Tibial artery (tissue), 4 donors: ENCODE data around the gene TTC7B.

Source experiments
- DNase-seq, 2 donors: peaks; one replicate each; pipeline ENCODE4 v3.0.0-alpha.2; 2019
- H3K27ac ChIP-seq, 2 donors: fragments of 200-600 bp; sonication (generic) in 1 of 2; 1 replicate in 1 of 2; 2 replicates in 1 of 2; pipeline ENCODE4 v1.5.1; 2018 to 2019; ENCODE audit warnings: mild to moderate bottlenecking in 1 of 2
- H3K27me3 ChIP-seq, 2 donors: fragments of 200-600 bp; sonication (generic) in 1 of 2; one replicate each; pipeline versions ENCODE4 v1.5.1 to v1.6.0; 2016 to 2019
- H3K36me3 ChIP-seq, 3 donors: fragments of 200-600 bp; sonication (generic) in 2 of 3; one replicate each; pipeline ENCODE4 v1.5.1; 2016 to 2019; ENCODE audit warnings: mild to moderate bottlenecking in 2 of 3
- H3K4me1 ChIP-seq, 4 donors: fragments of 200-600 bp; sonication (generic) in 2 of 4; 1 replicate in 3 of 4; 2 replicates in 1 of 4; pipeline ENCODE4 v1.5.1; 2016 to 2019
- H3K4me3 ChIP-seq, 2 donors: fragments of 200-600 bp; sonication (generic) in 1 of 2; 1 replicate in 1 of 2; 2 replicates in 1 of 2; pipeline ENCODE4 v1.5.1; 2018 to 2019; ENCODE audit warnings: mild to moderate bottlenecking in 2 of 2
- H3K9me3 ChIP-seq, 3 donors: fragments of 200-600 bp; sonication (generic) in 1 of 3; one replicate each; pipeline ENCODE4 v1.5.1; 2016 to 2019
- CTCF ChIP-seq, 2 experiments: fragments of 200-600 bp in 1 of 2; fragments of 450-650 bp in 1 of 2; IDR thresholded peaks; one replicate each; pipeline ENCODE4 v1.5.1; 2017 to 2019; ENCODE audit warnings: antibody characterized with exemption in 2 of 2, mild to moderate bottlenecking in 1 of 2, moderate library complexity in 1 of 2
- intact Hi-C: fragments of 100-400 bp; cut with DNase I; formaldehyde crosslinking; loops from one replicate; pipeline ENCODE4 v1.15.0; 2023; ENCODE audit warnings: low total_unique reads

TTC7B gene

GRCh38 chr14:90851327-90852036 is 35.3 kb upstream of the TTC7B start:
- Histone ChIP-seq H3K4me1 (no peaks in the 10 kb centered on the region), H3K27ac (no peak overlapping the region), H3K36me3 (peaks cover 0 to 4% (median 0%) of the 10 kb centered on the region in 3 donors), H3K9me3 (no peaks in the 10 kb centered on the region), H3K4me3 (no peak overlapping the region), H3K27me3 (no peaks in the 10 kb centered on the region)
- intact Hi-C loops, result no loop called here
- DNase-seq, result no peak
- TF ChIP-seq CTCF (IDR thresholded peaks at IDR 0.05), result no peak

- no peak overlapping the region for H3K27ac ChIP-seq
- DNase-seq, result no peak
These were observed 34.3 kb upstream of the TTC7B start for GRCh38 chr14:90850487-90850886.

GRCh38 chr14:90849787-90850444 is 33.7 kb upstream of the TTC7B start:
- Histone ChIP-seq H3K36me3 (peaks cover 0 to 7% (median 0%) of the 10 kb centered on the region in 3 donors), H3K4me1 (no peaks in the 10 kb centered on the region), H3K9me3 (no peaks in the 10 kb centered on the region), H3K27ac (no peak overlapping the region), H3K27me3 (no peaks in the 10 kb centered on the region), H3K4me3 (no peak overlapping the region)
- no peak for TF ChIP-seq CTCF (IDR thresholded peaks at IDR 0.05)
- DNase-seq, result no peak
- intact Hi-C loops, result no loop called here

More at GRCh38 chr14:90850487-90850886, 34.3 kb upstream of the TTC7B start:
- Histone ChIP-seq H3K36me3 (peaks cover 0 to 7% (median 0%) of the 10 kb centered on the region in 3 donors), H3K4me3 (no peak overlapping the region), H3K27me3 (no peaks in the 10 kb centered on the region), H3K9me3 (no peaks in the 10 kb centered on the region), H3K4me1 (no peaks in the 10 kb centered on the region)
- intact Hi-C loops, result no loop called here
- TF ChIP-seq CTCF (IDR thresholded peaks at IDR 0.05), result no peak

- TF ChIP-seq CTCF (IDR thresholded peaks at IDR 0.05), result no peak
- H3K36me3 ChIP-seq, result peaks cover 0 to 7% (median 0%) of the 10 kb centered on the region in 3 donors
- no peaks in the 10 kb centered on the region for H3K9me3 ChIP-seq
- intact Hi-C loops, result no loop called here
- H3K27me3 ChIP-seq, result no peaks in the 10 kb centered on the region
- no peak for DNase-seq
- H3K27ac ChIP-seq, result no peak overlapping the region
- H3K4me1 ChIP-seq, result no peaks in the 10 kb centered on the region
- H3K4me3 ChIP-seq, result no peak overlapping the region
These were observed 32.9 kb upstream of the TTC7B start for GRCh38 chr14:90848944-90849731.

- H3K27ac ChIP-seq, result no peak overlapping the region
- H3K36me3 ChIP-seq, result peaks cover 0 to 7% (median 0%) of the 10 kb centered on the region in 3 donors
- no peaks in the 10 kb centered on the region for H3K27me3 ChIP-seq
- no peak for DNase-seq
- TF ChIP-seq CTCF (IDR thresholded peaks at IDR 0.05), result no peak
- H3K9me3 ChIP-seq, result no peaks in the 10 kb centered on the region
- H3K4me3 ChIP-seq, result no peak overlapping the region
- no peaks in the 10 kb centered on the region for H3K4me1 ChIP-seq
- intact Hi-C loops, result no loop called here
These were observed 30.3 kb upstream of the TTC7B start for GRCh38 chr14:90846511-90846910.
